HepG2 (cell line): ENCODE data around the gene SEC14L2. TPM values are rescaled to one million over a fixed set of nuclear protein-coding genes. Genes with fewer than 3 reads are reported as not detected.
"Not testable (repeated sequence)": the region's sequence is repeated elsewhere in the genome, so short reads cannot be mapped to it uniquely, and the experiment has no call there.

Experiments
- ATAC-seq: fragments of 200-7000 bp; cut with Tn5 transposase; 3 replicates; pipeline ENCODE4 v1.9.1; 2020; ENCODE audit warnings: mild to moderate bottlenecking, moderate library complexity
- BruUV-seq: library from RNA; stranded (reverse); fragments of 400-500 nt; replicated peaks from 2 replicates; lab custom pipeline; 2021; lab: Mats Ljungman, UMichigan
- CTCF ChIA-PET: fragments of 300-600 bp; formaldehyde crosslinking; extraction: SDS; loops from one replicate; lab custom pipeline; 2021; ENCODE audit warnings: low total read pairs, inconsistent platforms, low intra/inter-chr PET ratio; lab: Yijun Ruan, JAX
- POLR2A ChIA-PET: fragments of 350-600 bp; sonication (Branson Sonifier 250); formaldehyde crosslinking; loops from one replicate; lab custom pipeline; 2020; ENCODE audit warnings: antibody characterized with exemption, inconsistent platforms; lab: Yijun Ruan, JAX
- DNase-seq: peaks from one replicate; pipeline ENCODE4 v3.0.0-alpha.2; 2015; ENCODE audit warnings: low spot score
- FAIRE-seq: peaks from 3 replicates; lab custom pipeline; 2011; peaks lifted over from hg19 to GRCh38; lab: Jason Lieb, UNC
- H2AFZ ChIP-seq: one replicate; pipeline ENCODE4 v1.6.1; 2011; ENCODE audit warnings: low read length, inconsistent platforms
- H3K27ac ChIP-seq: fragments of 300-600 bp; 3 replicates; pipeline ENCODE4 v1.8.0; 2011; ENCODE audit warnings: mixed run types, mild to moderate bottlenecking, mixed read lengths, low read length, inconsistent platforms; ENCODE audit not compliant: insufficient read depth; ENCODE audit errors: extremely low read length
- H3K27me3 ChIP-seq, 2 experiments: fragments of 200-600 bp in 1 of 2; 2 replicates in 1 of 2; 3 replicates in 1 of 2; pipeline versions ENCODE4 v1.6.0 to v1.8.0; 2011; ENCODE audit warnings: low read length in 2 of 2, mild to moderate bottlenecking in 2 of 2, moderate library complexity in 2 of 2, inconsistent platforms in 1 of 2; ENCODE audit not compliant: insufficient read depth in 2 of 2, control insufficient read depth in 1 of 2
- H3K36me3 ChIP-seq, 2 experiments: fragments of 200-600 bp in 1 of 2; replicated peaks in 1 of 2; 2 replicates in 1 of 2; 3 replicates in 1 of 2; pipeline versions ENCODE4 v1.5.1 to v1.8.0; 2011; ENCODE audit warnings: low read length in 2 of 2, inconsistent platforms in 1 of 2; ENCODE audit not compliant: insufficient read depth in 2 of 2, control insufficient read depth in 1 of 2
- H3K4me1 ChIP-seq: 2 replicates; pipeline ENCODE4 v1.5.1; 2012; ENCODE audit warnings: low read length, inconsistent platforms; ENCODE audit not compliant: insufficient read depth
- H3K4me2 ChIP-seq: 2 replicates; pipeline ENCODE4 v1.6.0; 2011; ENCODE audit warnings: low read depth, low read length, inconsistent platforms
- H3K4me3 ChIP-seq, 3 experiments: fragments of 200-600 bp in 1 of 3; sonication (generic), shearing (Covaris generic) in 1 of 3; replicated peaks in 1 of 3; 2 replicates each; pipeline ENCODE4 v1.5.1; 2011 to 2016; ENCODE audit warnings: low read length in 3 of 3, inconsistent platforms in 2 of 3, low read depth in 2 of 3, mild to moderate bottlenecking in 2 of 3, control low read depth in 1 of 3, mixed read lengths in 1 of 3; ENCODE audit not compliant: insufficient read depth in 1 of 3
- H3K79me2 ChIP-seq: one replicate; pipeline ENCODE4 v1.6.1; 2011; ENCODE audit warnings: low read length, inconsistent platforms; ENCODE audit not compliant: insufficient read depth
- H3K9ac ChIP-seq: 2 replicates; pipeline ENCODE4 v1.6.0; 2011; ENCODE audit warnings: mild to moderate bottlenecking, low read depth, low read length, inconsistent platforms; ENCODE audit not compliant: insufficient read depth
- H3K9me3 ChIP-seq: 2 replicates; pipeline ENCODE4 v1.5.1; 2012; ENCODE audit warnings: mild to moderate bottlenecking, low read length
- H4K20me1 ChIP-seq: 2 replicates; pipeline ENCODE4 v1.6.0; 2011; ENCODE audit warnings: inconsistent platforms, mild to moderate bottlenecking, low read length, moderate library complexity; ENCODE audit not compliant: insufficient read depth
- HNF1A ChIP-seq, 2 experiments: sonication (generic) in 1 of 2; formaldehyde crosslinking in 1 of 2; IDR thresholded peaks; 2 replicates each; pipeline versions ENCODE4 v1.4.0 to v1.6.1; 2016 to 2020; ENCODE audit warnings: borderline replicate concordance in 1 of 2, low read depth in 1 of 2, mild to moderate bottlenecking in 1 of 2, missing genetic modification reagents in 1 of 2
- KLF6 ChIP-seq: IDR thresholded peaks from 2 replicates; pipeline ENCODE4 v1.8.0; 2016; ENCODE audit warnings: missing biosample characterization, missing genetic modification reagents
- MXD3 ChIP-seq: IDR thresholded peaks from 2 replicates; pipeline ENCODE4 v1.6.1; 2016; ENCODE audit warnings: mild to moderate bottlenecking, missing biosample characterization, missing genetic modification reagents
- PRDM15 ChIP-seq: sonication (generic); formaldehyde crosslinking; IDR thresholded peaks from 2 replicates; pipeline ENCODE4 v1.4.0; 2020; ENCODE audit warnings: missing genetic modification reagents
- RNF219 ChIP-seq: sonication (generic); formaldehyde crosslinking; IDR thresholded peaks from 2 replicates; pipeline ENCODE4 v1.5.0; 2020; ENCODE audit warnings: mild to moderate bottlenecking, missing genetic modification reagents
- SUZ12 ChIP-seq: fragments of 150-350 bp; IDR thresholded peaks from 2 replicates; pipeline ENCODE4 v1.6.1; 2014; ENCODE audit warnings: low read depth, low read length
- ZNF143 ChIP-seq: sonication (generic); formaldehyde crosslinking; IDR thresholded peaks from 2 replicates; pipeline ENCODE4 v1.4.0; 2020; ENCODE audit warnings: missing genetic modification reagents
- ZNF24 ChIP-seq: fragments of 450-650 bp; IDR thresholded peaks from 2 replicates; pipeline ENCODE4 v1.6.1; 2017; ENCODE audit warnings: antibody characterized with exemption, mild to moderate bottlenecking
- ZSCAN12 ChIP-seq: sonication (generic); formaldehyde crosslinking; IDR thresholded peaks from 2 replicates; pipeline ENCODE4 v1.9.0; 2021; ENCODE audit warnings: mild to moderate bottlenecking, missing genetic modification reagents
- WGBS: methylation state at CpG from one replicate; pipeline ENCODE4 v1.1.6; 2017; ENCODE audit warnings: low lambda C conversion rate; 5-methylcytosine and 5-hydroxymethylcytosine counted together
- in situ Hi-C: cut with HindIII; loops from 2 replicates; pipeline ENCODE4 v1.10.0; 2017; ENCODE audit warnings: low pct_unique_long_range_greater_than_20kb; ENCODE audit not compliant: extremely low pct_ligation_motif_present
- intact Hi-C: fragments of 100-400 bp; cut with micrococcal nuclease; formaldehyde crosslinking; loops from one replicate; pipeline ENCODE4 v1.10.0; 2022; ENCODE audit not compliant: unreplicated experiment
- polyA plus RNA-seq, 8 experiments: library from polyadenylated mRNA; depleted of rRNA in 3 of 8; stranded (reverse) in 7 of 8; unstranded in 1 of 8; fragments of >200 nt; fragmentation: Illumina TruSeq in 4 of 8; extraction: Trizol in 4 of 8; gene quantifications; 2 replicates each; pipeline versions ENCODE4 v1.2.1 to v1.2.3, GENCODE V29; 2011 to 2016; ENCODE audit warnings: low read depth in 4 of 8, missing spikeins in 1 of 8, mixed read lengths in 1 of 8; ENCODE audit not compliant: insufficient read depth in 1 of 8
- total RNA-seq, 5 experiments: library from RNA; depleted of rRNA; stranded (reverse); fragments of >200 nt; fragmentation: Illumina TruSeq; extraction: Trizol; gene quantifications; 2 replicates each; pipeline ENCODE4 v1.2.3, GENCODE V29; 2016; ENCODE audit warnings: low read depth in 1 of 5

Gene SEC14L2
- total and polyA plus RNA-seq, 2 of the 13 experiments (the other 11 are each of a cell fraction or from before 2014, with no cell fraction given): 4.1 to 5.1 TPM

- TF ChIP-seq ZNF143 (no peak), SUZ12 (no peak), PRDM15 (no peak), KLF6 (CRISPR knock-in tag) (no peak), ZSCAN12 (CRISPR knock-in tag) (no peak), ZNF24 (no peak), HNF1A (IDR thresholded peaks at IDR 0.05; ENCODE audit: low read depth) (no peak), HNF1A (CRISPR knock-in tag; IDR thresholded peaks at IDR 0.05; ENCODE audit: borderline replicate concordance) (no peak), MXD3 (CRISPR knock-in tag) (no peak), RNF219 (no peak)
Measured at GRCh38 chr22:30447656-30448055, 50.8 kb downstream of the SEC14L2 start (continued).

GRCh38 chr22:30451488-30451887, 54.7 kb downstream of the SEC14L2 start:
- H4K20me1 ChIP-seq, H3K4me3 ChIP-seq, H3K4me1 ChIP-seq, BruUV-seq, H3K36me3 ChIP-seq, H3K27me3 ChIP-seq, FAIRE-seq, H3K9ac ChIP-seq, POLR2A ChIA-PET, in situ Hi-C loops, H3K79me2 ChIP-seq, H3K27ac ChIP-seq, ATAC-seq, H3K4me2 ChIP-seq, H2AFZ ChIP-seq, DNase-seq, CTCF ChIA-PET, intact Hi-C loops, H3K9me3 ChIP-seq: not testable (repeated sequence)
- 8% methylated on average over 8 of the region's 9 CpGs for WGBS
